ENCODE data around the gene LRP2BP.

GRCh38 chr4:185334326-185334725 is 61.4 kb downstream of the LRP2BP start:
- TF ChIP-seq, protein P1, sequence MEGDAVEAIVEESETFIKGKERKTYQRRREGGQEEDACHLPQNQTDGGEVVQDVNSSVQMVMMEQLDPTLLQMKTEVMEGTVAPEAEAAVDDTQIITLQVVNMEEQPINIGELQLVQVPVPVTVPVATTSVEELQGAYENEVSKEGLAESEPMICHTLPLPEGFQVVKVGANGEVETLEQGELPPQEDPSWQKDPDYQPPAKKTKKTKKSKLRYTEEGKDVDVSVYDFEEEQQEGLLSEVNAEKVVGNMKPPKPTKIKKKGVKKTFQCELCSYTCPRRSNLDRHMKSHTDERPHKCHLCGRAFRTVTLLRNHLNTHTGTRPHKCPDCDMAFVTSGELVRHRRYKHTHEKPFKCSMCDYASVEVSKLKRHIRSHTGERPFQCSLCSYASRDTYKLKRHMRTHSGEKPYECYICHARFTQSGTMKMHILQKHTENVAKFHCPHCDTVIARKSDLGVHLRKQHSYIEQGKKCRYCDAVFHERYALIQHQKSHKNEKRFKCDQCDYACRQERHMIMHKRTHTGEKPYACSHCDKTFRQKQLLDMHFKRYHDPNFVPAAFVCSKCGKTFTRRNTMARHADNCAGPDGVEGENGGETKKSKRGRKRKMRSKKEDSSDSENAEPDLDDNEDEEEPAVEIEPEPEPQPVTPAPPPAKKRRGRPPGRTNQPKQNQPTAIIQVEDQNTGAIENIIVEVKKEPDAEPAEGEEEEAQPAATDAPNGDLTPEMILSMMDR (conservative IDR thresholded peaks at IDR 0.05) = no peak
- no peak for TF ChIP-seq ZFX (IDR thresholded peaks at IDR 0.05)

Data from C4-2B (cell line).